Activated CD4-positive, alpha-beta memory T cell treated with anti-CD3 and anti-CD28 coated beads for 36 hours (primary cell): Measurements from ENCODE around the gene WDSUB1. TPM values are rescaled to one million over a fixed set of nuclear protein-coding genes. Genes with fewer than 3 reads are reported as not detected.
A peak's percentile ranks its signal among the peaks of the same experiment; 100 is the strongest.

ENCODE experiments used
- CTCF ChIA-PET: fragments of 350-600 bp; sonication (Branson Sonifier 250); formaldehyde crosslinking; loops from one replicate; lab custom pipeline; 2021; ENCODE audit warnings: antibody characterized with exemption, inconsistent platforms; lab: Charles Lee
- POLR2A ChIA-PET: fragments of 350-600 bp; sonication (Branson Sonifier 250); formaldehyde crosslinking; loops from one replicate; lab custom pipeline; 2021; ENCODE audit warnings: antibody characterized with exemption; lab: Charles Lee
- DNase-seq: peaks from one replicate; pipeline ENCODE4 v3.0.0-alpha.2; 2020
- H3K27ac Mint-ChIP-seq: one replicate; pipeline ENCODE4 v1.8.0; 2021; ENCODE audit warnings: mixed read lengths
- H3K27me3 Mint-ChIP-seq: one replicate; pipeline ENCODE4 v1.8.0; 2021; ENCODE audit warnings: mixed read lengths
- H3K36me3 Mint-ChIP-seq: one replicate; pipeline ENCODE4 v1.8.0; 2021; ENCODE audit warnings: mixed read lengths
- H3K4me1 Mint-ChIP-seq: one replicate; pipeline ENCODE4 v1.8.0; 2021; ENCODE audit warnings: low read depth, mixed read lengths
- H3K4me3 Mint-ChIP-seq: one replicate; pipeline ENCODE4 v1.8.0; 2021; ENCODE audit warnings: mild to moderate bottlenecking, mixed read lengths
- H3K9me3 Mint-ChIP-seq: one replicate; pipeline ENCODE4 v1.8.0; 2021; ENCODE audit warnings: mixed read lengths
- intact Hi-C: fragments of 100-400 bp; cut with micrococcal nuclease; formaldehyde crosslinking; loops from one replicate; pipeline ENCODE4 v1.15.1; 2023
- total RNA-seq, 2 experiments: library from RNA; stranded (reverse); gene quantifications; one replicate each; pipeline ENCODE4 v1.2.3, GENCODE V29; 2021

WDSUB1 gene
- total RNA-seq, 2 experiments from 2014 or later, result 5.9 to 6.0 TPM

DNA sequence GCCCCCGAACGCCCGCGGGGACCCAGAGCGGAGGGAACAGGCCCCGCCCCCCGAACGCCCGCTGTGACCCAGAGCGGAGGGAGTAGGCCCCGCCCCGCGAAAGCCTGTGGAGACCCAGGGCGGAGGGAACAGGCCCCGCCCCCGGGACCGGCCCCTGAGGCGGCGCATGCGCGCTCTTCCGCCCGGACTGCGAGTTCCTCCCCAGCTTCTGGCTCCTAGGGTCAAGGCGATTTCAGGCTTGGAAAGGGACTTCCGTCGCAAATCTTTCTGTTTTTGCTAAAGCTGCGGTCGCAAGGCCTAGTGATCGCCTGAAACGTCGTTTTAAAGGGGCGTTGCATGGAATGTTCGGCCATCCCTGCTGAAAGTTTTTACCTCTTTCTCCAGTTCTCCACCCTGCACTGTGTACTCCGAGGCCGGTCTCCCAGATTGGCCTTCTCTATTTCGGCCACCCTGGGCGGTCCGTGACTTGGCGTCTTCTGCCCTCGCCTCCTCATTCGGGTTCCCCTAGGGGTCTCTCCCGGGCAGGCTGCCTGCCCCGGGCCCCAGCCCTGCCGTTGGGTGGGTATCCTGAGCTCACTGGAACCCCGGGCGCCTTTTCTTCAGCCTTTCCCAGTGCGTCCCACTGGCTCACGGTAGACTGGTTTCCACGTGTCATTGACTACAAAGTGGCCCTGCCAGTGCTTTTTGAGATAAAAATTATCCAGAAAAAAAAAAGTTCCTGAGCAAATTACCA, 372 bp upstream of the WDSUB1 start:
- peaks cover 3% of the 10 kb centered on the region for H3K36me3 Mint-ChIP-seq
- CTCF ChIA-PET, result interaction anchor here (1.6 kb wide), 1 partner anchor 85 kb away, joined by 4 read pairs; no protein-coding TSS in a partner anchor
- DNase-seq, result peak; percentile 97
- H3K27ac Mint-ChIP-seq, result peak overlapping the region; percentile 63
- H3K9me3 Mint-ChIP-seq, result no peaks in the 10 kb centered on the region
- intact Hi-C loops, result loop anchor here (1.0 to 10.0 kb wide), 3 partner anchors 230 to 618 kb away; partner anchors contain the start of genes LY75 and MARCHF7
- H3K27me3 Mint-ChIP-seq, result no peaks in the 10 kb centered on the region
- POLR2A ChIA-PET, result no interaction called here
- H3K4me3 Mint-ChIP-seq, result peak overlapping the region; percentile 87
- peaks cover 20% of the 10 kb centered on the region for H3K4me1 Mint-ChIP-seq

DNA sequence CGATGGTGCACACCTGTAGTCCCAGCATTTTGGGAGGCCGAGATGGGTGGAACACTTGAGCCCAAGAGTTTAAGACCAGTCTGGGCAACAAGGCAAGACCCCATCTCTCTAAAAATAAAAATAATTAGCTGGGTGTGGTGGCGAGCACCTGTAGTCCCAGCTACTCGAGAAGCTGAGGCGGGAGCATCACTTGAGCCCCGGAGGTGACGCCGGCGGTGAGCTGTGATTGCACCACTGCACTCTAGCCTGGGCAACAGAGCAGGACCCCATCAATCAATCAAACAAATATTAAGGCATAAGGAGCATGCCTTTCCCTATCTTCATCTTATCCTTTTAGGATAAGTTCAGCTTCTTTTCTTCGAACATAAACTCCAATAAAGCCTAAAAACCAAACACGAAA, 1.1 kb downstream of the WDSUB1 start:
- Mint-ChIP-seq H3K27me3 (no peaks in the 10 kb centered on the region), H3K9me3 (no peaks in the 10 kb centered on the region), H3K4me3 (peak overlapping the region; percentile 75), H3K36me3 (peaks cover 3% of the 10 kb centered on the region), H3K4me1 (peaks cover 15% of the 10 kb centered on the region), H3K27ac (no peak overlapping the region)
- ChIA-PET CTCF (interaction anchor here (0.5 kb wide), 1 partner anchor 119 kb away, joined by 3 read pairs; no protein-coding TSS in a partner anchor), POLR2A (no interaction called here)
- DNase-seq, result no peak
- intact Hi-C loops, result loop anchor here (10.0 kb wide), 1 partner anchor 619 kb away; the partner anchor contains the start of gene LY75

DNA sequence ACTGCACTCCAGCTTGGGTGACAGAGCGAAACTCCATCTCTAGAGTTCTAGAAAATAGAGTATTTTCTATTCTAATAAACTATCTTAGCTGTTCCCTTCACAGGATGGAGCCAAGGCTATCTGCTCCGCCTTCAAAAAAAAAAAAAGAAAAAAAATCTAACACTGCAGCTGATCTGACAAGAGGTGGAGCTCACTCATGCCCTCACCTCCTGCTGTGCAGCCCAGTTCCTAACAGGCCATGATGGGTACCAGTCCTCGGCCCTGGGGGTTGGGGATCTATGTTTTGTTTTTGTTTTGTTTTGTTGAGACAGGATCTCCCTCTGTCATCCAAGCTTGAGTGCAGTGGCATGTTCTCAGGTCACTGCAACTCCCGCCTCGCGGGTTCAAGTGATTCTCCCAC, 3.0 kb downstream of the WDSUB1 start:
- Mint-ChIP-seq H3K27me3 (no peaks in the 10 kb centered on the region), H3K4me3 (no peak overlapping the region), H3K36me3 (peaks cover 7% of the 10 kb centered on the region), H3K9me3 (no peaks in the 10 kb centered on the region), H3K4me1 (peaks cover 10% of the 10 kb centered on the region), H3K27ac (no peak overlapping the region)
- intact Hi-C loops, result loop anchor here (10.0 kb wide), 1 partner anchor 621 kb away; the partner anchor contains the start of gene LY75
- CTCF ChIA-PET, result no interaction called here
- no peak for DNase-seq
- POLR2A ChIA-PET, result no interaction called here

GRCh38 chr2:159281002-159281401, 5.5 kb downstream of the WDSUB1 start:
- ChIA-PET CTCF (no interaction called here), POLR2A (no interaction called here)
- Mint-ChIP-seq H3K27me3 (no peaks in the 10 kb centered on the region), H3K4me1 (peaks cover 7% of the 10 kb centered on the region), H3K36me3 (peaks cover 9% of the 10 kb centered on the region), H3K4me3 (no peak overlapping the region), H3K27ac (no peak overlapping the region), H3K9me3 (no peaks in the 10 kb centered on the region)
- DNase-seq, result no peak
- intact Hi-C loops, result loop anchor here (10.0 kb wide), 1 partner anchor 624 kb away; the partner anchor contains the start of gene LY75

- H3K36me3 Mint-ChIP-seq, result peaks cover 9% of the 10 kb centered on the region
- ChIA-PET POLR2A (no interaction called here), CTCF (no interaction called here)
- no peak overlapping the region for H3K27ac Mint-ChIP-seq
- DNase-seq, result no peak
- H3K4me3 Mint-ChIP-seq, result no peak overlapping the region
- no peaks in the 10 kb centered on the region for H3K27me3 Mint-ChIP-seq
- intact Hi-C loops, result loop anchor here (10.0 kb wide), 1 partner anchor 625 kb away; the partner anchor contains the start of gene LY75
- H3K4me1 Mint-ChIP-seq, result peaks cover under 1% of the 10 kb centered on the region
- H3K9me3 Mint-ChIP-seq, result no peaks in the 10 kb centered on the region
Observed at GRCh38 chr2:159279700-159280099, 6.8 kb downstream of the WDSUB1 start.

DNA sequence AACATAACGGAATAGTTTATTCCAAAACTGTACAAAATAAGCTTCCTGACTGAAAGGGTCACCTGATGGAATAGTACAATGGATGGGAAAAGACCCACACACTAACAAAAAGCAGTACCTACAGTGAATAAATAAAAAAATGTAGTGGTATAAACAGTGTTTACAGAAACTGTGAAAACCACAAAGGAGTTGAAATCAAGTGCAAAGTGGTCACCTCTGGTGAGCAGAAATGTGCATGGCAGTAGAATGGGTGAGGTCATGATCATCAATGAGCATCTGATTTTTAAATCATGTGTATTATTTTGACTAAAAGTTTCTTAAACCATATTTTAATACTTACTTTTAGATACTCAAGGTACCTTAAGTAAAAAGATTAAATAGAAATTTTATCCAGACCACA, 11.4 kb downstream of the WDSUB1 start:
- Mint-ChIP-seq H3K36me3 (peaks cover 22% of the 10 kb centered on the region), H3K9me3 (no peaks in the 10 kb centered on the region), H3K4me1 (no peaks in the 10 kb centered on the region), H3K27me3 (no peaks in the 10 kb centered on the region), H3K27ac (no peak overlapping the region), H3K4me3 (no peak overlapping the region)
- no peak for DNase-seq
- ChIA-PET CTCF (no interaction called here), POLR2A (no interaction called here)
- intact Hi-C loops, result no loop called here

- POLR2A ChIA-PET, result no interaction called here
- CTCF ChIA-PET, result no interaction called here
Observed at GRCh38 chr2:159272156-159272555, 14.3 kb downstream of the WDSUB1 start.

GRCh38 chr2:159270744-159271379, 15.6 kb downstream of the WDSUB1 start:
- intact Hi-C loops, result no loop called here
- Mint-ChIP-seq H3K9me3 (no peaks in the 10 kb centered on the region), H3K27ac (no peak overlapping the region), H3K4me1 (no peaks in the 10 kb centered on the region), H3K36me3 (peaks cover 22% of the 10 kb centered on the region), H3K4me3 (no peak overlapping the region), H3K27me3 (no peaks in the 10 kb centered on the region)
- ChIA-PET CTCF (no interaction called here), POLR2A (no interaction called here)
- DNase-seq, result no peak

More at GRCh38 chr2:159272156-159272555, 14.3 kb downstream of the WDSUB1 start:
- Mint-ChIP-seq H3K9me3 (no peaks in the 10 kb centered on the region), H3K4me1 (no peaks in the 10 kb centered on the region), H3K4me3 (no peak overlapping the region), H3K27me3 (no peaks in the 10 kb centered on the region), H3K36me3 (peaks cover 19% of the 10 kb centered on the region), H3K27ac (no peak overlapping the region)
- intact Hi-C loops, result no loop called here
- DNase-seq, result no peak

DNA sequence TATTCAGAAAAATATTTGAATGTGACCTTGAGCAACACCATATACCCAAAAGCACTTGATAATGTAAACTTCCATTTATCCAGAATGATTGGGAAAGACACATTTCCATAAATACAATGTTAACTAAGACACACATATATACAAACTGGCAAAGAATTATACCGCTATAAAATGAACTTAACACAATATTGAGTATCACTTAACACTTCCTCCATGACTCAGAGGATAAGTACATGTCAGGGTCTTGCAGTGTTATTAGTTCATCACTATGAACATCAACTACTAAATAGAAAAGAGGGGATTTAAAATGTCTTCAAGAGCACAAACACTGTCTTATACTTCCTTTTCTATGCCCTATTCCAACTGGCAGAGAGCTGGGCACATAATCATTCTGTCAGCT, 18.6 kb downstream of the WDSUB1 start:
- H3K27ac Mint-ChIP-seq, result no peak overlapping the region
- no peak overlapping the region for H3K4me3 Mint-ChIP-seq
- H3K36me3 Mint-ChIP-seq, result peaks cover 27% of the 10 kb centered on the region
- ChIA-PET POLR2A (no interaction called here), CTCF (no interaction called here)
- no peaks in the 10 kb centered on the region for H3K27me3 Mint-ChIP-seq
- H3K9me3 Mint-ChIP-seq, result no peaks in the 10 kb centered on the region
- no peak for DNase-seq
- intact Hi-C loops, result no loop called here
- no peaks in the 10 kb centered on the region for H3K4me1 Mint-ChIP-seq

DNA sequence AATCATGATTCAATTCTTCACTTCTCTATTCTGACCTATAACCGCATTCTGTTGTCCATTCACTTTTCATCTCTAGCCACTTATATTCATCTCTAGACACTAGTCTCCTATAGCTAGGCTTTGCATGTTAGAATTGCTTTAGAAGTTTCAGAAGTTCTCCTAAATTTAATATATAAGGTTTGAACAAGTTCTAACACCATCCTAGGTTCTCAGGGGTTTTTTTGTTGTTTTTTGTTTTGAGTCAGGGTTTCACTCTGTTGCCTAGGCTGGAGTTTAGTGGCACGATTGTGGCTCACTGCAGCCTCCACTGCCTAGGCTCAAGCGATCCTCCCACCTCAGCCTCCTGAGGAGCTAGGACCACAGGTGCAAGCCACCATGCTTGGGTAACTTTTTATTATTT, 19.9 kb downstream of the WDSUB1 start:
- Mint-ChIP-seq H3K36me3 (peaks cover 23% of the 10 kb centered on the region), H3K9me3 (no peaks in the 10 kb centered on the region), H3K27ac (no peak overlapping the region), H3K4me3 (no peak overlapping the region), H3K4me1 (no peaks in the 10 kb centered on the region), H3K27me3 (no peaks in the 10 kb centered on the region)
- intact Hi-C loops, result no loop called here
- POLR2A ChIA-PET, result no interaction called here
- CTCF ChIA-PET, result no interaction called here
- DNase-seq, result no peak

DNA sequence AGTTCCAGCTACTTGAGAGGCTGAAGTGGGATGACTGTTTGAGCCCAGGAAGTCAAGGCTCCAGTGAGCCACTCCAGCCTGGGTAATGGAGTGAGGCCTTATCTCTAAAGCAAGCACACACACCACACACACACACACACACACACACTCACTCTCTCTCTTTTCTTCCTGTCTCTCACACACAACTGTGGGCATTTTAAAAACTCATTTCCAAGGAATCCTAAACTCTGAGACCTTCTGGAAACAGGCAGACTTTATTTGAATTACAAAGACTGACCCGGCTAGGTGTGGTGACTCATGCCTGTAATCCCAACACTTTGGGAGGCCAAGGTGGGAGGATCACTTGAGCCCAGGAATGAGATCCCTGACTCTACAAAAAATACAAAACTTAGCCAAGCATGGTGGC, 21.3 kb downstream of the WDSUB1 start:
- Mint-ChIP-seq H3K36me3 (peaks cover 12% of the 10 kb centered on the region), H3K27me3 (no peaks in the 10 kb centered on the region), H3K4me1 (no peaks in the 10 kb centered on the region), H3K9me3 (no peaks in the 10 kb centered on the region), H3K4me3 (no peak overlapping the region), H3K27ac (no peak overlapping the region)
- intact Hi-C loops, result no loop called here
- ChIA-PET POLR2A (no interaction called here), CTCF (no interaction called here)
- no peak for DNase-seq

DNA sequence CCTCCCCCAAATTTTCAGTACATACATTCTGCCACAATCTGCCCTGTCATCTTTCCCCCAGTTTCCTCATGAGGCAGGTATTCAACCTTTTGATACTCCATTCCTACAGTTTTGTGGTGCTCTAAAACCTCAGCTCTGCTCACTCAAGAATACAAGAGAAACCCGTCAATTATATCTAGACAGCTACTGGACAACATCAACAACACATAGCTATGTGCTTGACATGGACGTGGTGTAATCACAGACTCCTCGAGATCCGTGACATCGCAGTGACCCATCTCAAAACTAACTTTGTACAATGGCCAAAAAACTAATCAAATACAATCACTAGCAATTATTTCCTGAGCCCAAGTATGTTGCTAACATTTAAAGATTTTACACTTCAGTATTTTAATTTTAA, 23.6 kb downstream of the WDSUB1 start:
- DNase-seq, result no peak
- Mint-ChIP-seq H3K36me3 (peaks cover 10% of the 10 kb centered on the region), H3K4me1 (no peaks in the 10 kb centered on the region), H3K4me3 (no peak overlapping the region), H3K27me3 (no peaks in the 10 kb centered on the region), H3K9me3 (no peaks in the 10 kb centered on the region), H3K27ac (no peak overlapping the region)
- POLR2A ChIA-PET, result no interaction called here
- intact Hi-C loops, result no loop called here
- CTCF ChIA-PET, result no interaction called here
